ENCODE measurements around the gene EEA1.

DNA sequence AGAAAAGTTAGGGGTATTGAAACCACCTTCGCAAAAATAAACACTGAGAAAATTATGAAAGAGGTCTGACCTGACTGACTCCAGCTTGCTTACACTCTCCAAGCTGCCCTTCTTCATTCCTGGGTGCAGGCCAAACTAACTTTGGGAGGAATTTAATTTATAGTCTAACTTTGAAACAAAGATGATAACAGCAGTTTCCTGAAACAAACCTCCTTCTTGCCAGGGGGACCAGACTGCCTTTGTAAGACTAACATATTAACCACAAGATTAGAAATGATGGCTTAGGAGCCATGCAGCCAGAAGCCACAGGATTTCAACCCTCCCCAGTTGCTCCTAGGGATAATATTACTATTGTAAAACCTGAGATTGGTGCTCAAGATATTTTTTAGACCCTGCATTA is 13.8 kb upstream of the EEA1 start:
- TF ChIP-seq, protein P1, sequence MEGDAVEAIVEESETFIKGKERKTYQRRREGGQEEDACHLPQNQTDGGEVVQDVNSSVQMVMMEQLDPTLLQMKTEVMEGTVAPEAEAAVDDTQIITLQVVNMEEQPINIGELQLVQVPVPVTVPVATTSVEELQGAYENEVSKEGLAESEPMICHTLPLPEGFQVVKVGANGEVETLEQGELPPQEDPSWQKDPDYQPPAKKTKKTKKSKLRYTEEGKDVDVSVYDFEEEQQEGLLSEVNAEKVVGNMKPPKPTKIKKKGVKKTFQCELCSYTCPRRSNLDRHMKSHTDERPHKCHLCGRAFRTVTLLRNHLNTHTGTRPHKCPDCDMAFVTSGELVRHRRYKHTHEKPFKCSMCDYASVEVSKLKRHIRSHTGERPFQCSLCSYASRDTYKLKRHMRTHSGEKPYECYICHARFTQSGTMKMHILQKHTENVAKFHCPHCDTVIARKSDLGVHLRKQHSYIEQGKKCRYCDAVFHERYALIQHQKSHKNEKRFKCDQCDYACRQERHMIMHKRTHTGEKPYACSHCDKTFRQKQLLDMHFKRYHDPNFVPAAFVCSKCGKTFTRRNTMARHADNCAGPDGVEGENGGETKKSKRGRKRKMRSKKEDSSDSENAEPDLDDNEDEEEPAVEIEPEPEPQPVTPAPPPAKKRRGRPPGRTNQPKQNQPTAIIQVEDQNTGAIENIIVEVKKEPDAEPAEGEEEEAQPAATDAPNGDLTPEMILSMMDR (IDR thresholded peaks at IDR 0.05), result no peak
- no peak for TF ChIP-seq MYC (IDR thresholded peaks at IDR 0.05; ENCODE audit: borderline replicate concordance, low read length)

All from A549 (cell line).